ENCODE measurements around the gene GMIP.
"Not testable (repeated sequence)": the region's sequence is repeated elsewhere in the genome, so short reads cannot be mapped to it uniquely, and the experiment has no call there.

The GMIP gene

GRCh38 chr19:19643158-19644053 is at the start of gene GMIP:
GMIP (minus strand) TSS chr19:19643657; CDS start chr19:19643529, 128 bp downstream.
- peak; percentile 75 to 79 for DNase-seq (ENCODE audit: low read depth in 2 of 2)

DNA sequence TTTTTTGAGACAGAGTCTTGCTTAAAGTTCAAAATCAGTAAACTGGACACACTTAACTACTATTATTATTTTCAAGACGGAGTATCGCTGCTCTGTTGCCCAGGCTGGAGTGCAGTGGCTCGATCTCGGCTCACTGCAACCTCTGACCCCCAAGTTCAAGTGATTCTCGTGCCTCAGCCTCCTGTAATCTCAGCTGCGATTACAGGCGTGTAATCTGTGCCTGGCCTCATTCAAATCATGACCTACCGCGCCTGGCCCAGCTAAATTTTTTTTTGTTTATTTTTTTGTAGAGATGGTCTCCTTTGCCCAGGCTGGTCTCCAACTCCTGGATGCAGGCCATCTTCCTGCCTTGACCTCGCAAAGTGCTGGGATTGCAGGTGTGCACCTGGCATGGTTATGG is 48.2 kb upstream of the GMIP start:
- no peak for DNase-seq (ENCODE audit: low read depth in 2 of 2)

GRCh38 chr19:19689023-19689422 is 45.6 kb upstream of the GMIP start:
- DNase-seq (ENCODE audit: low read depth in 2 of 2): not testable (repeated sequence)

- no peak for DNase-seq (ENCODE audit: low read depth in 2 of 2)
These were observed 43.6 kb upstream of the GMIP start for GRCh38 chr19:19687090-19687489.

GRCh38 chr19:19686580-19686979 is 43.1 kb upstream of the GMIP start:
- DNase-seq (ENCODE audit: low read depth in 2 of 2): no peak

GRCh38 chr19:19686119-19686518 is 42.7 kb upstream of the GMIP start:
- not testable (repeated sequence) for DNase-seq (ENCODE audit: low read depth in 2 of 2)

DNA sequence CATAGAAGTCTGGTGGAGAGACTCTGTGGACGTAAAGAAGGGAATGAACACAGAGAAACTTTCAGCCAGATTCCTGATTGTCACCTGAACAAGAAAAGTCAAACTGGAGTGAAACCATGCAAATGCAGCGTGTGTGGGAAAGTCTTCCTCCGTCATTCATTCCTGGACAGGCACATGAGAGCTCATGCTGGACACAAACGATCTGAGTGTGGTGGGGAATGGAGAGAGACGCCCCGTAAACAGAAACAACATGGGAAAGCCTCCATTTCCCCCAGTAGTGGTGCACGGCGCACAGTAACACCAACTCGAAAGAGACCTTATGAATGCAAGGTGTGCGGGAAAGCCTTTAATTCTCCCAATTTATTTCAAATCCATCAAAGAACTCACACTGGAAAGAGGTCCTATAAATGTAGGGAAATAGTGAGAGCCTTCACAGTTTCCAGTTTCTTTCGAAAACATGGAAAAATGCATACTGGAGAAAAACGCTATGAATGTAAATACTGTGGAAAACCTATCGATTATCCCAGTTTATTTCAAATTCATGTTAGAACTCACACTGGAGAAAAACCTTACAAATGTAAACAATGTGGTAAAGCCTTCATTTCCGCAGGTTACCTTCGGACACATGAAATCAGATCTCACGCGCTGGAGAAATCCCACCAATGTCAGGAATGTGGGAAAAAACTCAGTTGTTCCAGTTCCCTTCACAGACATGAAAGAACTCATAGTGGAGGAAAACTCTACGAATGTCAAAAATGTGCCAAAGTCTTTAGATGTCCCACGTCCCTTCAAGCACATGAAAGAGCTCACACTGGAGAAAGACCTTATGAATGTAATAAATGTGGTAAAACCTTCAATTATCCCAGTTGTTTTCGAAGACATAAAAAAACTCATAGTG is 36.0 kb upstream of the GMIP start:
- DNase-seq (ENCODE audit: low read depth in 2 of 2): no peak

DNA sequence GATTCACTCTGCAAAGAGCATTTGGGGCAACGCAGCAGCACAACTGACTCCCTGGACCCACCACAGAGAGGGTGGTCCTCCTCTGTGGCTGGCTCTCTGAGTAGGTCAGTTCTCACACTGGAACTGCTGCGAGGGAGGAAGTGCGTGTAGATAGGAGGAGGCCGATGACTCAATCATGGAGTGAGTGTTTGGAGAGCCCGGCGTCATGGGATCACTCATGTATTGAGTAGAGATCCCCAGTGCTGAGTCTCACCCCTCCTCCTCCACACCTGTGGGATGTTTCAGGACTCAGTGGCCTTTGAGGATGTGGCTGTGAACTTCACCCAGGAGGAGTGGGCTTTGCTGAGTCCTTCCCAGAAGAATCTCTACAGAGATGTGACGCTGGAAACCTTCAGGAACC is 34.1 kb upstream of the GMIP start:
- DNase-seq (ENCODE audit: low read depth in 2 of 2): no peak

- DNase-seq (ENCODE audit: low read depth in 2 of 2): no peak
These were observed 30.9 kb upstream of the GMIP start for GRCh38 chr19:19674315-19674714.

- DNase-seq (ENCODE audit: low read depth in 2 of 2): no peak
These were observed 29.4 kb upstream of the GMIP start for GRCh38 chr19:19672816-19673215.

- no peak for DNase-seq (ENCODE audit: low read depth in 2 of 2)
These were observed 26.7 kb upstream of the GMIP start for GRCh38 chr19:19670070-19670551.

GRCh38 chr19:19668230-19669012 is 25.0 kb upstream of the GMIP start, which contains the start of gene ZNF101:
ZNF101 (plus strand) TSS chr19:19668839; CDS start chr19:19668964, 125 bp downstream.
- peak; percentile 86 to 88 for DNase-seq (ENCODE audit: low read depth in 2 of 2)

GRCh38 chr19:19665420-19665948 is 22.0 kb upstream of the GMIP start:
- DNase-seq (ENCODE audit: low read depth in 2 of 2): not testable (repeated sequence)

DNA sequence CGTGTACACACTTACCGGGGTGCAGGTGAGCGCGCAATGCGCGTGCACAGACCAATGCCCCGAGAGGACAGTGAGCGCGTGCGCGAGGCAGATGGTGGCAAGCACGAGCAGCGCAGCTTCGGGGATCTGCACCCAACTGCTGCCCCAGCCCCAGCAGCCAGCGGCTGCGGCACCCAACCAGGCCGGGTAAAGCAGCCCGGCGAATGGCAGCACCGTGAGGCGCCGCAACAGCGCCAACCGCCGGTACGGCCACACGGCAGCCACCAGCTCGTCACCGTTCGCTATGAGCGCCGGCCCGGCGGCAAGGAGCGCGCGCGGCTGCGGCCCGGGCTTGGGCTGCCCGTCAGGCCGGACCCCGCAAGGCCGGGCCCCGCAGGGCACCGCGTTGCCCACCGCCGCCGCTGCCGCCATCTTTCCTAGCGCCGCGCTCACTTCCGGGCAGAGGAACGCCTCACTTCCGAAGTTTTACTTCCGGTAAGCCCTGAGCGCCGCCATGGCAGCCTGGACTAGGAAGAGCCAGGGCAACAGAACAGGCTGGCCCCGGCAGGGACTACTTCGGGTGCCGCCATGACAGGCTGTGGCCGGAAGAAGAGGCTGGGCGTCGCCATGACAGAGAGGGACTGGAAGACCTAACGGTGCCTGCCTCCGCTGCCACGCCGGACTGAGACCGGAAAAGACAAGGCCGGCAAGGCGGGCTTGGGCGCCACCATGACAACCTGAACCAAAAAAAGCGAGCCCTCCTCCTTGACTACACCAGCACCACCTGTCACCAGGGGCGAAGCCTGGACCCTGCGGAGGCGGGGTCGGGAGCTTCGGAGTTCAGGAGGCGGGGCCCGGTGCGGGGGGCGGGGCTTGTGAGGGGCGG is 20.0 kb upstream of the GMIP start, which contains the start of gene ATP13A1:
TSS of gene ATP13A1 (minus strand) at position 421 of the 865 bp plus-strand sequence. CDS start at position 411, 10 bp downstream.
- peak; percentile 83 to 94 for DNase-seq (ENCODE audit: low read depth in 2 of 2)

GRCh38 chr19:19662871-19663255 is 19.4 kb upstream of the GMIP start:
- no peak for DNase-seq (ENCODE audit: low read depth in 2 of 2)

GRCh38 chr19:19662344-19662743 is 18.9 kb upstream of the GMIP start:
- no peak for DNase-seq (ENCODE audit: low read depth in 2 of 2)

GRCh38 chr19:19661675-19662251 is 18.3 kb upstream of the GMIP start:
- DNase-seq (ENCODE audit: low read depth in 2 of 2): no peak

- DNase-seq (ENCODE audit: low read depth in 2 of 2): no peak
These were observed 17.8 kb upstream of the GMIP start for GRCh38 chr19:19661141-19661674.

DNA sequence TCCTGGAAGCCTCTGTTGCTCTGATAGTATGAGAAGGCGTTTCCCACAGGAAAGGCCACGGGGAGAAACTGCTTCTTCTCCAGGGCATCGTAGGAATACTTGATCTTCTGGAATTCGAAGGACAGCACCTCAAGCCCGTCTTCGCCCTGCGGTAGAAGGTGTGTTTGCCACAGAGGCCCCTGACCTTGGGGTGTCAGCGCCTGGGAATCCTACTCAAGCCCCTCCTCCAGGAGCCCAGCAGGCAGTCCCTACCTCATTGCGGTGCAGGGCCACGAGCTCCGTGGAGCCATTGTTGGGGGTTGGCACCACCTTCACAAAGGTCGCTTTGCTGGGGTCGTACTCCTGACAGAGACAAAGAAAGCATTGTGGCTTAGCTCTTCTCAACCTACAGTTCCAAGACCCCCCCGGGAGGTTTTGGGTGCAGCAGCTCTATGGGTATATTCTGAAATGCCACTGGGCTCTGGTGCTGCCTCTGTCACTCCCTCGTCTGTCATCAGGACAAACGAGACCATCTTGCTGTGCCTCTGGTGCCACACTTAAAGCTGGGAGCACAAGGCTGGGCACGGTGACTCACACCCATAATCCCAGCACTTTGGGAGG is 16.3 kb upstream of the GMIP start:
- no peak for DNase-seq (ENCODE audit: low read depth in 2 of 2)

All from activated CD8-positive, alpha-beta memory T cell treated with anti-CD3 and anti-CD28 coated beads for 4 hours (primary cell).